Lung (tissue), 12 donors: ENCODE data around the gene L2HGDH. TPM values are rescaled to one million over a fixed set of nuclear protein-coding genes. Genes with fewer than 3 reads are reported as not detected.
"Not testable (repeated sequence)": the region's sequence is repeated elsewhere in the genome, so short reads cannot be mapped to it uniquely, and the experiment has no call there.

Experiments
- ATAC-seq: fragments of 200-7000 bp; cut with Tn5 transposase; one replicate; pipeline ENCODE4 v1.9.1; 2020; ENCODE audit warnings: moderate number of reproducible peaks; ENCODE audit not compliant: insufficient read depth, low FRiP score
- DNase-seq, 3 donors: peaks; one replicate each; pipeline ENCODE4 v3.0.0-alpha.2; 2013 to 2017
- H3K27ac ChIP-seq, 2 donors: one replicate each; pipeline ENCODE4 v1.5.1; 2013; ENCODE audit warnings: mild to moderate bottlenecking in 2 of 2, moderate library complexity in 2 of 2, control low read depth in 1 of 2, inconsistent platforms in 1 of 2, low read depth in 1 of 2, low read length in 1 of 2
- H3K27me3 ChIP-seq, 3 donors: one replicate each; pipeline ENCODE4 v1.5.1; 2013; ENCODE audit warnings: low read length in 2 of 3; ENCODE audit not compliant: control insufficient read depth in 3 of 3, insufficient read depth in 3 of 3
- H3K36me3 ChIP-seq, 4 donors: one replicate each; pipeline ENCODE4 v1.5.1; 2013; ENCODE audit warnings: low read length in 4 of 4, mild to moderate bottlenecking in 1 of 4, moderate library complexity in 1 of 4; ENCODE audit not compliant: control insufficient read depth in 4 of 4, insufficient read depth in 4 of 4
- H3K4me1 ChIP-seq, 5 donors: one replicate each; pipeline ENCODE4 v1.5.1; 2013; ENCODE audit warnings: low read length in 5 of 5, mild to moderate bottlenecking in 2 of 5, moderate library complexity in 1 of 5; ENCODE audit not compliant: control insufficient read depth in 5 of 5, insufficient read depth in 5 of 5
- H3K4me3 ChIP-seq: one replicate; pipeline ENCODE4 v1.5.1; 2013; ENCODE audit warnings: mild to moderate bottlenecking, control low read depth, moderate library complexity
- H3K9ac ChIP-seq, 2 donors: one replicate each; pipeline ENCODE4 v1.5.1; 2013; ENCODE audit warnings: low read length in 2 of 2, control low read depth in 1 of 2; ENCODE audit not compliant: insufficient read depth in 1 of 2
- H3K9me3 ChIP-seq, 4 donors: one replicate each; pipeline ENCODE4 v1.5.1; 2013; ENCODE audit warnings: low read length in 3 of 4, mild to moderate bottlenecking in 1 of 4, moderate library complexity in 1 of 4; ENCODE audit not compliant: control insufficient read depth in 4 of 4, insufficient read depth in 3 of 4
- WGBS, 2 donors: extraction: QIAGEN DNeasy Blood & Tissue Kit; methylation state at CpG; one replicate each; pipeline ENCODE4 v1.1.7; 2013; 5-methylcytosine and 5-hydroxymethylcytosine counted together
- polyA plus RNA-seq, 2 donors: library from polyadenylated mRNA; stranded (reverse); fragments of 200-250 nt; gene quantifications; one replicate each; pipeline ENCODE4 v1.2.1, GENCODE V29; 2013
- total RNA-seq, 2 donors: library from RNA; depleted of rRNA in 1 of 2; stranded (reverse); fragments of >200 nt in 1 of 2; gene quantifications; one replicate each; pipeline ENCODE4 v1.2.1, GENCODE V29; 2014 to 2021
- TF ChIP-seq, protein P1 (sequence below): IDR thresholded peaks from 2 replicates; pipeline ENCODE4 v1.5.1; 2012; ENCODE audit warnings: mild to moderate bottlenecking; ENCODE audit errors: control extremely low read depth, extremely low read depth
- donor health status: control.
- donor health status: control.
- donor health status: Bipolar disorder and iron deficiency.
- donor health status: healthy.
- donor health status: DM: yes; HTN: yes; CAD: no.

L2HGDH gene
- total and polyA plus RNA-seq, 4 donors: 1.5 to 7.0 (median 3.7) TPM

DNA sequence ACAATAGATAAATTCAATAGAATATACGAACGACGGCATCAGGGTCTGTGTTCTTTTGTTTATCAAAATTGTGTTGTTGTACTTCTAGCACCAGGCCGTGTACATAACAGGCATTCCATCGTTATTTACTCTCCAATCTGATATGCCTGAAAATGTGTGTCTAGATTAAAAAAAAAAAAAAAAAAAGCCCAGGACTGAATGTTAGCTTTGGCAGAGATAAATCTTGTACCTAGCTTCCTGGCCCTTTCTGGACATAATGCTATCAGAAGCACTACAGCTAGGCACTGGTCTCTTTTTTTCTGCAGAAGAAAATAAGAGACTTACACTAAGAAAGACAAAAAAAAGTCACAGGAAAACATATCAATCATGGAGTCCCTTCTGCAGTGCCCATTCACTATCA, 47.6 kb upstream of the L2HGDH start:
- Histone ChIP-seq H3K27me3 (no peaks in the 10 kb centered on the region), H3K36me3 (peaks cover 0 to 3% (median 0%) of the 10 kb centered on the region in 4 donors), H3K27ac (no peak overlapping the region), H3K9ac (no peak overlapping the region), H3K4me3 (no peak overlapping the region), H3K4me1 (peaks cover 0 to 7% (median 5%) of the 10 kb centered on the region in 5 donors), H3K9me3 (no peaks in the 10 kb centered on the region)
- TF ChIP-seq, protein P1, sequence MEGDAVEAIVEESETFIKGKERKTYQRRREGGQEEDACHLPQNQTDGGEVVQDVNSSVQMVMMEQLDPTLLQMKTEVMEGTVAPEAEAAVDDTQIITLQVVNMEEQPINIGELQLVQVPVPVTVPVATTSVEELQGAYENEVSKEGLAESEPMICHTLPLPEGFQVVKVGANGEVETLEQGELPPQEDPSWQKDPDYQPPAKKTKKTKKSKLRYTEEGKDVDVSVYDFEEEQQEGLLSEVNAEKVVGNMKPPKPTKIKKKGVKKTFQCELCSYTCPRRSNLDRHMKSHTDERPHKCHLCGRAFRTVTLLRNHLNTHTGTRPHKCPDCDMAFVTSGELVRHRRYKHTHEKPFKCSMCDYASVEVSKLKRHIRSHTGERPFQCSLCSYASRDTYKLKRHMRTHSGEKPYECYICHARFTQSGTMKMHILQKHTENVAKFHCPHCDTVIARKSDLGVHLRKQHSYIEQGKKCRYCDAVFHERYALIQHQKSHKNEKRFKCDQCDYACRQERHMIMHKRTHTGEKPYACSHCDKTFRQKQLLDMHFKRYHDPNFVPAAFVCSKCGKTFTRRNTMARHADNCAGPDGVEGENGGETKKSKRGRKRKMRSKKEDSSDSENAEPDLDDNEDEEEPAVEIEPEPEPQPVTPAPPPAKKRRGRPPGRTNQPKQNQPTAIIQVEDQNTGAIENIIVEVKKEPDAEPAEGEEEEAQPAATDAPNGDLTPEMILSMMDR: no peak
- 68 to 80% methylated on average over 5 of the region's 5 CpGs for WGBS, 2 donors
- ATAC-seq (no peak), DNase-seq (no peak)

DNA sequence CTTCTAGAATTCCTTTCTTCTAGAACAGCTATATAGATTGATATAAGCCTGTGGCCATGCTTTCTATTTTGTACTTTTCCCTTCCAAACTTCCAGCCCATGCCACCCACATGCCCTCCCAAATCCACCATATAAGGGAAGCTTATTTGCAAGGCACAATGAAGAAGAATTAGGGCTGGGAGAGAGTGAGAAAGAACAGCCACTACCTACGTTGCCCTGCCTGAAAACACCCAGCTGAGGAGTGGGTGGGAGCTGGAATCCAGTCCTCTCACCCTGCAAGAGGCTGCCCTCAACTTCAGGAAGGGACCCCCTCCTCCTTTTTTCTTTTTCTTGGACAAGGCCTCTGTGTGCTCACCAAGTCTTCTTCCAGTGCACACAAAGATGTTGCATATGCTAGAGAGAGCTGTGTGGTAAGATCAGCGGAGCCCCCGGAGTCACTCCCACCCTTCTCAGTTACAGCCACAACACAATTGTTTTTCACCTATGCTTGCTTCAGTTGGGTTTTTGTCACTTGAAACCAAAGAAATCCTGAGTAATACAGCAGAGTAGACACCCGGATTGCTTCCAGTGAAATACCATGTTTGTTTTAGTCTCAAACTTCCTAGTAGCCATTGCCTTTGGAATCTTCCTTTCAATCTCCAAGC, 45.8 kb upstream of the L2HGDH start:
- peaks cover 0 to 2% (median 0%) of the 10 kb centered on the region in 5 donors for H3K4me1 ChIP-seq
- no peaks in the 10 kb centered on the region for H3K27me3 ChIP-seq
- no peak overlapping the region for H3K4me3 ChIP-seq
- TF ChIP-seq, protein P1: no peak
- DNase-seq (no peak), ATAC-seq (no peak)
- no peak overlapping the region for H3K27ac ChIP-seq
- peaks cover 0 to 3% (median 0%) of the 10 kb centered on the region in 4 donors for H3K36me3 ChIP-seq
- 92 to 94% methylated on average over 4 of the region's 4 CpGs for WGBS, 2 donors
- H3K9ac ChIP-seq: no peak overlapping the region
- H3K9me3 ChIP-seq: no peaks in the 10 kb centered on the region

DNA sequence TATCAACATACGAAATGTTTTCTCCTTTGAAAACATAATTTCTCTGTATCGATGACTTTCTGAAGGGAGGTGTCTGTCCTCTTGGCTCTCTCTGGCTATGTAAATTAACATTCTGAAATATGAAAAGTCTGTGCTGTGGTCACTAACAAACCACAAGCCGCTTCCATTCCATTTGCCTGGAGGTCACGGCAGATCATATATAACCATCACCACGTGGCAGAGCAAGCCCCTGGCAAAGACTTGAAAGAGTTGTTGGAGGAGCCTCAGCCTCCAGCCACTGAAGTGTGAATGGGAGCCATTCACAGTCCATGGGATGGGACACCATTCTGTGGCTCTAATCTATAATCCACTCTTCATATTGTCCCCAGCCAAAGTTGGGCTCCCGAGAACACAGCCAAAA, 45.1 kb upstream of the L2HGDH start:
- ATAC-seq: no peak
- H3K27me3 ChIP-seq: no peaks in the 10 kb centered on the region
- TF ChIP-seq, protein P1: no peak
- no peak overlapping the region for H3K9ac ChIP-seq
- peaks cover 0 to 1% (median 0%) of the 10 kb centered on the region in 4 donors for H3K36me3 ChIP-seq
- peaks cover 0 to 2% (median 0%) of the 10 kb centered on the region in 5 donors for H3K4me1 ChIP-seq
- no peak for DNase-seq
- 80 to 91% methylated on average over 6 of the region's 6 CpGs for WGBS, 2 donors
- H3K27ac ChIP-seq: no peak overlapping the region
- no peaks in the 10 kb centered on the region for H3K9me3 ChIP-seq
- H3K4me3 ChIP-seq: no peak overlapping the region

DNA sequence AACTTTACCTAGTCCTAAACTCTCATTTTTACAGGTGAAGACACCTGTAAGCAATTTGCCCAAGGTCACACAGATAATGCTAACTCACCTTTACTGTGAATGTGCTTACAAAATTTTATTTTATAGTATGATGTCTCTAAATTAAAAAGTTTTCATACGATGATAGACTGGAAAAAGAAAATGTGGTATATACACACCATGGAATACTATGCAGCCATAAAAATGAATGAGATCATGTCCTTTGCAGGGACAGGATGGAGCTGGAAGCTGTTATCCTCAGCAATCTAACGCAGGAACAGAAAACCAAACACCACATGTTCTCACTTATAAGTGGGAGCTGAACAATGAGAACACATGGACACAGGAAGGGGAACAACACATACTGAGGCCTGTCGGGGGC, 44.3 kb upstream of the L2HGDH start:
- ATAC-seq, DNase-seq, H3K4me3 ChIP-seq, H3K36me3 ChIP-seq, H3K9me3 ChIP-seq, H3K27me3 ChIP-seq, H3K9ac ChIP-seq, H3K27ac ChIP-seq, H3K4me1 ChIP-seq: not testable (repeated sequence)
- WGBS, 2 donors: 73 to 87% methylated on average over 3 of the region's 3 CpGs
